Activated CD4-positive, CD25-positive, alpha-beta regulatory T cell treated with anti-CD3 and anti-CD28 coated beads, Interleukin-2, amount 50 U/mL, for 72 hours (primary cell): Measurements from ENCODE around the gene S100A16.
"Not testable (repeated sequence)": the region's sequence is repeated elsewhere in the genome, so short reads cannot be mapped to it uniquely, and the experiment has no call there.

Experiments
- DNase-seq: peaks from one replicate; pipeline ENCODE4 v3.0.0; 2021

The S100A16 gene

GRCh38 chr1:153612755-153613331, at the start of gene S100A16:
Gene S100A16, minus strand, starts transcription at chr1:153613137. Its CDS starts 4,986 bp downstream, at chr1:153608151.
- DNase-seq: no peak

GRCh38 chr1:153662269-153662668, 49.3 kb upstream of the S100A16 start:
- DNase-seq: no peak

- DNase-seq: no peak
These were observed 48.3 kb upstream of the S100A16 start for GRCh38 chr1:153661111-153661708.

GRCh38 chr1:153659656-153660055, 46.7 kb upstream of the S100A16 start:
- DNase-seq: no peak

- DNase-seq: no peak
These were observed 46.2 kb upstream of the S100A16 start for GRCh38 chr1:153659175-153659534.

GRCh38 chr1:153658400-153659174, 45.6 kb upstream of the S100A16 start, which contains the start of gene SNAPIN:
Gene SNAPIN, plus strand, starts transcription at chr1:153658703. Its CDS starts 41 bp downstream, at chr1:153658744.
- DNase-seq: peak; percentile 91

GRCh38 chr1:153655333-153655732, 42.4 kb upstream of the S100A16 start:
- DNase-seq: no peak

- DNase-seq: no peak
These were observed 40.0 kb upstream of the S100A16 start for GRCh38 chr1:153652805-153653500.

- DNase-seq: no peak
These were observed 38.8 kb upstream of the S100A16 start for GRCh38 chr1:153651771-153652170.

- no peak for DNase-seq
These were observed 36.9 kb upstream of the S100A16 start for GRCh38 chr1:153649863-153650235.

GRCh38 chr1:153649137-153649862, 36.4 kb upstream of the S100A16 start:
- DNase-seq: no peak

- no peak for DNase-seq
These were observed 35.2 kb upstream of the S100A16 start for GRCh38 chr1:153648000-153648643.

- no peak for DNase-seq
These were observed 34.4 kb upstream of the S100A16 start for GRCh38 chr1:153647346-153647714.

GRCh38 chr1:153646672-153647345, 33.9 kb upstream of the S100A16 start:
- DNase-seq: no peak

- DNase-seq: no peak
These were observed 30.9 kb upstream of the S100A16 start for GRCh38 chr1:153643816-153644215.

- no peak for DNase-seq
These were observed 30.2 kb upstream of the S100A16 start for GRCh38 chr1:153643100-153643499.

GRCh38 chr1:153642161-153642560, 29.2 kb upstream of the S100A16 start:
- DNase-seq: no peak

- DNase-seq: no peak
These were observed 27.9 kb upstream of the S100A16 start for GRCh38 chr1:153640861-153641260.

- not testable (repeated sequence) for DNase-seq
These were observed 27.3 kb upstream of the S100A16 start for GRCh38 chr1:153640213-153640612.

- no peak for DNase-seq
These were observed 26.3 kb upstream of the S100A16 start for GRCh38 chr1:153639280-153639679.

GRCh38 chr1:153638261-153638660, 25.3 kb upstream of the S100A16 start:
- DNase-seq: no peak

GRCh38 chr1:153636312-153636711, 23.4 kb upstream of the S100A16 start:
- DNase-seq: no peak
